Osteoblast (primary cell): Measurements from ENCODE around the gene NKAIN2. TPM values are rescaled to one million over a fixed set of nuclear protein-coding genes. Genes with fewer than 3 reads are reported as not detected.
A peak's percentile ranks its signal among the peaks of the same experiment; 100 is the strongest.

Experiments
- DNase-seq: peaks from one replicate; pipeline ENCODE4 v3.0.0; 2011; ENCODE audit warnings: low spot score, mixed read lengths; ENCODE audit not compliant: insufficient read length; ENCODE audit errors: missing footprints
- H2AFZ ChIP-seq: 2 replicates; pipeline ENCODE4 v1.6.0; 2011; ENCODE audit warnings: mild to moderate bottlenecking, low read length
- H3K27ac ChIP-seq: 2 replicates; pipeline ENCODE4 v1.5.1; 2011; ENCODE audit warnings: mild to moderate bottlenecking, low read depth, low read length, moderate library complexity
- H3K27me3 ChIP-seq: 2 replicates; pipeline ENCODE4 v1.6.0; 2012; ENCODE audit warnings: mild to moderate bottlenecking, control low read depth, inconsistent platforms, low read length, moderate library complexity; ENCODE audit not compliant: insufficient read depth
- H3K36me3 ChIP-seq: 2 replicates; pipeline ENCODE4 v1.5.1; 2011; ENCODE audit warnings: mild to moderate bottlenecking, low read length, control low read depth, moderate library complexity; ENCODE audit not compliant: insufficient read depth
- H3K4me1 ChIP-seq: 2 replicates; pipeline ENCODE4 v1.5.1; 2011; ENCODE audit warnings: mild to moderate bottlenecking, low read length, control low read depth, moderate library complexity; ENCODE audit not compliant: insufficient read depth
- H3K4me2 ChIP-seq: 2 replicates; pipeline ENCODE4 v1.6.0; 2011; ENCODE audit warnings: mild to moderate bottlenecking, low read length; ENCODE audit not compliant: insufficient read depth
- H3K4me3 ChIP-seq: fragments of 200-600 bp; sonication (generic); 3 replicates; pipeline ENCODE4 v1.5.1; 2012; ENCODE audit warnings: mild to moderate bottlenecking, low read length, inconsistent platforms; ENCODE audit not compliant: insufficient read depth
- H3K79me2 ChIP-seq: 2 replicates; pipeline ENCODE4 v1.6.0; 2012; ENCODE audit warnings: mild to moderate bottlenecking, low read length, control low read depth, inconsistent platforms; ENCODE audit not compliant: insufficient read depth
- H3K9me3 ChIP-seq: 2 replicates; pipeline ENCODE4 v1.5.1; 2011; ENCODE audit warnings: low read depth, low read length, control low read depth
- H4K20me1 ChIP-seq: 2 replicates; pipeline ENCODE4 v1.6.0; 2012; ENCODE audit warnings: mild to moderate bottlenecking, low read length, control low read depth; ENCODE audit not compliant: insufficient read depth
- CTCF ChIP-seq: IDR thresholded peaks from 2 replicates; pipeline ENCODE4 v1.5.1; 2011; ENCODE audit warnings: mild to moderate bottlenecking, low read depth, low read length, moderate library complexity; ENCODE audit errors: extremely low read depth
- total RNA-seq: library from RNA; depleted of rRNA; stranded (reverse); fragments of >200 nt; gene quantifications from 2 replicates; pipeline ENCODE4 v1.2.3, GENCODE V29; 2012

Gene NKAIN2
- total RNA-seq, 1 donor: under 0.01 TPM

GRCh38 chr6:124668028-124668427 lies 864.4 kb downstream of the NKAIN2 start:
- H3K36me3 ChIP-seq: no peaks in the 10 kb centered on the region

GRCh38 chr6:124669713-124670480 lies 866.2 kb downstream of the NKAIN2 start:
- no peak for DNase-seq
- Histone ChIP-seq H3K4me1 (peaks cover 15% of the 10 kb centered on the region), H3K79me2 (no peaks in the 10 kb centered on the region), H4K20me1 (no peaks in the 10 kb centered on the region), H3K4me2 (peak overlapping the region; percentile 50), H3K4me3 (peak overlapping the region; percentile 12), H3K36me3 (no peaks in the 10 kb centered on the region), H2AFZ (no peak overlapping the region), H3K27ac (peak overlapping the region; percentile 53), H3K9me3 (no peaks in the 10 kb centered on the region), H3K27me3 (no peaks in the 10 kb centered on the region)
- TF ChIP-seq CTCF: no peak

More at GRCh38 chr6:124668028-124668427, 864.4 kb downstream of the NKAIN2 start:
- Histone ChIP-seq H3K27me3 (no peaks in the 10 kb centered on the region), H3K79me2 (no peaks in the 10 kb centered on the region), H3K4me3 (no peak overlapping the region), H3K27ac (no peak overlapping the region), H4K20me1 (no peaks in the 10 kb centered on the region), H3K9me3 (no peaks in the 10 kb centered on the region), H3K4me2 (no peak overlapping the region), H3K4me1 (peaks cover 15% of the 10 kb centered on the region), H2AFZ (no peak overlapping the region)
- no peak for TF ChIP-seq CTCF
- DNase-seq: no peak

- H3K27ac ChIP-seq: no peak overlapping the region
- H3K9me3 ChIP-seq: no peaks in the 10 kb centered on the region
- no peak overlapping the region for H3K4me3 ChIP-seq
- H3K4me2 ChIP-seq: no peak overlapping the region
- no peaks in the 10 kb centered on the region for H3K36me3 ChIP-seq
- TF ChIP-seq CTCF: no peak
- no peak for DNase-seq
- H4K20me1 ChIP-seq: no peaks in the 10 kb centered on the region
- no peak overlapping the region for H2AFZ ChIP-seq
- H3K4me1 ChIP-seq: peaks cover 15% of the 10 kb centered on the region
- no peaks in the 10 kb centered on the region for H3K79me2 ChIP-seq
- no peaks in the 10 kb centered on the region for H3K27me3 ChIP-seq
These were observed 867.1 kb downstream of the NKAIN2 start for GRCh38 chr6:124670801-124671200.

- TF ChIP-seq CTCF: no peak
- H3K27me3 ChIP-seq: no peaks in the 10 kb centered on the region
- H3K27ac ChIP-seq: no peak overlapping the region
- DNase-seq: no peak
- no peaks in the 10 kb centered on the region for H4K20me1 ChIP-seq
- H3K36me3 ChIP-seq: no peaks in the 10 kb centered on the region
- H3K79me2 ChIP-seq: no peaks in the 10 kb centered on the region
- H3K4me3 ChIP-seq: no peak overlapping the region
- no peak overlapping the region for H3K4me2 ChIP-seq
- no peak overlapping the region for H2AFZ ChIP-seq
- no peaks in the 10 kb centered on the region for H3K9me3 ChIP-seq
- H3K4me1 ChIP-seq: peaks cover 15% of the 10 kb centered on the region
These were observed 867.7 kb downstream of the NKAIN2 start for GRCh38 chr6:124671324-124671723.
